GM23248 (cell line): ENCODE data around the gene CD1D.

Source experiments
- EZH2 ChIP-seq: fragments of 200-600 bp; sonication (generic); IDR thresholded peaks from 2 replicates; pipeline ENCODE4 v1.6.1; 2018; ENCODE audit warnings: antibody characterized with exemption, mild to moderate bottlenecking; ENCODE audit not compliant: insufficient read depth, poor library complexity, severe bottlenecking
- EZH2phosphoT487 ChIP-seq: fragments of 200-600 bp; sonication (generic); IDR thresholded peaks from 2 replicates; pipeline ENCODE4 v1.6.1; 2018; ENCODE audit warnings: antibody characterized with exemption, moderate library complexity, mild to moderate bottlenecking, low read depth; ENCODE audit not compliant: insufficient read depth

GRCh38 chr1:158169105-158169504 is 11.6 kb upstream of the CD1D start:
- no peak for TF ChIP-seq EZH2
- no peak for TF ChIP-seq EZH2phosphoT487
